Gastroesophageal sphincter (tissue), 4 donors: ENCODE measurements around the gene FAM193B. TPM values are rescaled to one million over a fixed set of nuclear protein-coding genes. Genes with fewer than 3 reads are reported as not detected.

ENCODE experiments used
- ATAC-seq: fragments of 150-250 bp; one replicate; pipeline ENCODE4 v1.9.1; 2016; ENCODE audit warnings: mild to moderate bottlenecking, moderate library complexity
- H3K27ac ChIP-seq, 4 donors: fragments of 200-600 bp; sonication (generic) in 3 of 4; 1 replicate in 3 of 4; 2 replicates in 1 of 4; pipeline ENCODE4 v1.5.1; 2016 to 2019
- H3K27me3 ChIP-seq: fragments of 200-600 bp; sonication (generic); one replicate; pipeline ENCODE4 v1.5.1; 2019
- H3K36me3 ChIP-seq, 2 donors: fragments of 200-600 bp; sonication (generic); one replicate each; pipeline ENCODE4 v1.5.1; 2019; ENCODE audit warnings: control low read depth in 1 of 2
- H3K4me1 ChIP-seq, 3 donors: fragments of 200-600 bp; sonication (generic); 1 replicate in 2 of 3; 2 replicates in 1 of 3; pipeline ENCODE4 v1.5.1; 2016 to 2019; ENCODE audit warnings: control low read depth in 2 of 3
- H3K4me3 ChIP-seq, 2 donors: fragments of 200-600 bp; sonication (generic); one replicate each; pipeline ENCODE4 v1.5.1; 2019; ENCODE audit warnings: mild to moderate bottlenecking in 1 of 2, moderate library complexity in 1 of 2
- H3K9me3 ChIP-seq, 3 donors: fragments of 200-600 bp; sonication (generic); one replicate each; pipeline ENCODE4 v1.5.1; 2017 to 2019; ENCODE audit warnings: control low read depth in 2 of 3
- CTCF ChIP-seq, 4 experiments: fragments of 200-600 bp in 2 of 4; fragments of 450-650 bp in 2 of 4; sonication (generic) in 1 of 4; IDR thresholded peaks; one replicate each; pipeline ENCODE4 v1.5.1; 2017 to 2019; ENCODE audit warnings: antibody characterized with exemption in 4 of 4, mild to moderate bottlenecking in 2 of 4, moderate library complexity in 2 of 4
- EP300 ChIP-seq: sonication (generic); formaldehyde crosslinking; IDR thresholded peaks from one replicate; pipeline ENCODE4 v1.6.1; 2017; ENCODE audit warnings: antibody characterized with exemption, mild to moderate bottlenecking
- POLR2A ChIP-seq, 2 donors: fragments of 450-650 bp; IDR thresholded peaks; one replicate each; pipeline ENCODE4 v1.6.1; 2017; ENCODE audit warnings: antibody characterized with exemption in 2 of 2, mild to moderate bottlenecking in 2 of 2, moderate library complexity in 1 of 2
- POLR2AphosphoS5 ChIP-seq: sonication (generic); formaldehyde crosslinking; IDR thresholded peaks from one replicate; pipeline ENCODE4 v1.6.1; 2017; ENCODE audit warnings: antibody characterized with exemption
- WGBS, 2 donors: methylation state at CpG; one replicate each; pipeline ENCODE4 v1.1.5; 2018; ENCODE audit warnings: low coverage in 1 of 2; 5-methylcytosine and 5-hydroxymethylcytosine counted together
- total RNA-seq, 4 donors: library from RNA; depleted of rRNA; stranded (reverse); fragments of >200 nt; gene quantifications; one replicate each; pipeline ENCODE4 v1.1.0, GENCODE V29; 2016

FAM193B gene
- total RNA-seq, 4 donors from 2014 or later: 29.7 to 90.3 (median 44.5) TPM

DNA sequence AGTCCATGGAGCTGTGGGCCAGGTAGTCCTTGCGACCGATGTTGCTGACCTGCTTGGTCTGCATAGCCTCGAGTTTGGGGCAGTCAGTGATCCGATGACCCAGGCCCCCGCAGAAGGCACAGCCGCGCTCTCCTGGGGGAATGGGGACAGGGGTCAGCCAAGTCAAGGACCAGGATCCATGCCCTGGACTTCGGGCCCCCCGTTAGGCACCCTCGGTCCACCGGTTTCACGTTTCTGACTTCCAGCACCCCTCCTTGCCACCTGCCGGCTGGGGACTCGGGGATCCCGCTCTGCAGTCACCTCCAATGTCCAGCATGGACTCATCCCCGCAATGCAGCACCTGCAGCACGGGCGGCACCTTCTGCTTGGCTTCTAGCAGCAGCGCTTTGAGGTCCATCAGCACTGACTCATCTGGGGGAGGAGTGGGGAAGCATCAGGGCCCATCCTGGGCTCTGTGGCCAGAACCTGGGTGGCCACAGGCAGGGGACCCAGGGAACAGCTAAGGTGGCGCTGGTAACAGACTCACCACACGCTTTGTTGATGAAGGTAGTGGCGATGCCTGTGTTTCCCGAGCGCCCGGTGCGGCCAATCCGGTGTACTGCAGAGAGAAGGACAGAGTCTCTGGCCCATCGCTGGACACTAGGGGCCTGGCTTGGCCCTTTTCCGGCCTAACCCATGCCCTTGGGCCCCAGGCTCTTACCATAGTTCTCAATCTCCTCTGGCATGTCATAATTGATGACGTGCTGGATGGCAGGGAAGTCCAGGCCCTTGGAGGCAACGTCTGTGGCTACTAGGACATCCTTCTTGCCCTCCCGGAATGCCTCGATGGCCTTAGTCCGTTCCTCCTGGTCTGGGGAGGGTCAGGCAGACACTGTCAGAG, 42.3 kb downstream of the FAM193B start:
- Histone ChIP-seq H3K36me3 (peaks cover 0 to 61% of the 10 kb centered on the region in 2 donors), H3K27ac (no peak overlapping the region), H3K4me3 (no peak overlapping the region), H3K27me3 (no peaks in the 10 kb centered on the region), H3K4me1 (peaks cover 0 to 26% (median 11%) of the 10 kb centered on the region in 3 donors), H3K9me3 (no peaks in the 10 kb centered on the region)
- 80 to 90% methylated on average over 1 to 10 of the region's 34 CpGs for WGBS, 2 donors
- no peak for TF ChIP-seq EP300
- no peak for TF ChIP-seq CTCF (IDR thresholded peaks at IDR 0.05)
- no peak for TF ChIP-seq POLR2A (IDR thresholded peaks at IDR 0.05)
- TF ChIP-seq POLR2AphosphoS5: no peak
- ATAC-seq: no peak

- TF ChIP-seq POLR2A (IDR thresholded peaks at IDR 0.05) (no peak), EP300 (no peak), POLR2AphosphoS5 (no peak), CTCF (IDR thresholded peaks at IDR 0.05) (no peak)
- no peak overlapping the region for H3K4me3 ChIP-seq
- no peak for ATAC-seq
- H3K9me3 ChIP-seq: no peaks in the 10 kb centered on the region
- H3K27ac ChIP-seq: no peak overlapping the region
- WGBS, 2 donors: 90 to 100% methylated on average over 2 of the region's 5 CpGs
- no peaks in the 10 kb centered on the region for H3K27me3 ChIP-seq
- H3K36me3 ChIP-seq: peaks cover 0 to 61% of the 10 kb centered on the region in 2 donors
- peaks cover 0 to 22% (median 9%) of the 10 kb centered on the region in 3 donors for H3K4me1 ChIP-seq
Observed at GRCh38 chr5:177511181-177511580, 43.2 kb downstream of the FAM193B start.

DNA sequence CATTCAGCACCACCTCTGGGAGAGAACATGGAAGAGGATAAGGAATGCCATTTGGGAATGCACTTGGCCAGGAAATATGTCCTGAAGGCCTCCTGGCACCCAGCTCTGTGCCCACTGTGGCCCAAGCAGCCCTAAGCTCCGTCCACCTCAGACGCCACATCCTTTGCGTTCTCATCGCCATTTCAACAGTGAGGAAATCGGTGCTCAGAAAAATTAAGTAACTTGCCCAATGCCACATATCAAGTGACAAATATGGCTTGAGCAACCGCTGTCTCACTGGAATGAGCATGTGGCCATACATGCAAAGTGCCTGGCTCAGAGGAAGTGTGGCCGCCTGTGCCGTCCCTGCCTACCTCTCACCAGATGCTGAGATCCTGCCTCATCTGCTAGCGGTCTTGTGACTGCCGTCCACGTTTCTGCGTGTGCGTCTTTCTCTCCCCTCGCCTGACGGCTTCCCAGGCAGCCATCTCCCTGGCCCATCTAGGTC, 43.8 kb downstream of the FAM193B start:
- H3K27ac ChIP-seq: no peak overlapping the region
- WGBS, 2 donors: 83 to 92% methylated on average over 6 to 11 of the region's 15 CpGs

DNA sequence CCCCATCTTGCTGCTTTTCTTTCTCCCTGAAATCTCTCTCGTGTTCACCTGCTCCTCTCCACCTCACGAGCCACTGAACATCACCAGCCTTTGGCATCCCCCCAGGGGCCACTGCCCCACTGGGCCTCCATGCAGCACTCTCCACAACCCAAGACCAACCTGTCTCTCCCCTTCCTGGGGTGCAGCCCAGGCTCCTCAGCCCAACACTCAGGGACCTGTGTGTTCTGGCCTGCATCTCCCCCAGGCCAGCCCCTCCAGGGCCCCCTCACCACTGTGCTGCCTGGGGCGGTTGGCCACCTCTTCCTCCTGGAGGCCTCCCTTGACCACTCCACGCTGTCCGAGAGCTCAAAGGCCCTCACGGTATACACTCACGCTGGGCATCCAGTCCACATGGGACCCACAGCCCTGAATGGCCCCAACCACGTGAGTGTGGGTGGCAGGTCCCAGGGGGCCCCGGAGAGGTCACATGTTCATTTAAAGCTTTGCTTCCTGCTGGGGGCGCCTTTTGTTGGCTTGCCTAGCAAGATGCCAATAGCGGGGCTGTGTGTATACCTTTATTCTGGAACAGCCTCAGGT, 44.3 kb downstream of the FAM193B start:
- no peak for ATAC-seq
- Histone ChIP-seq H3K4me1 (peaks cover 0 to 11% (median 0%) of the 10 kb centered on the region in 3 donors), H3K4me3 (peak overlapping the region in 1 of 2 donors; percentile 39)

More for the DNA sequence above, 43.8 kb downstream of the FAM193B start:
- TF ChIP-seq POLR2AphosphoS5: no peak
- TF ChIP-seq POLR2A (IDR thresholded peaks at IDR 0.05): no peak
- peaks cover 0 to 17% (median 3%) of the 10 kb centered on the region in 3 donors for H3K4me1 ChIP-seq
- no peaks in the 10 kb centered on the region for H3K9me3 ChIP-seq
- ATAC-seq: no peak
- no peaks in the 10 kb centered on the region for H3K27me3 ChIP-seq
- no peak overlapping the region for H3K4me3 ChIP-seq
- H3K36me3 ChIP-seq: peaks cover 0 to 57% of the 10 kb centered on the region in 2 donors

More for the DNA sequence above, 44.3 kb downstream of the FAM193B start:
- no peaks in the 10 kb centered on the region for H3K27me3 ChIP-seq
- no peak for TF ChIP-seq POLR2AphosphoS5
- no peak for TF ChIP-seq CTCF (IDR thresholded peaks at IDR 0.05)
- no peak for TF ChIP-seq EP300
- TF ChIP-seq POLR2A (IDR thresholded peaks at IDR 0.05): no peak
- peaks cover 0 to 52% of the 10 kb centered on the region in 2 donors for H3K36me3 ChIP-seq
- 57 to 58% methylated on average over 2 to 3 of the region's 11 CpGs for WGBS, 2 donors
- H3K27ac ChIP-seq: peak overlapping the region in 2 of 4 donors; percentile 45 to 56
- H3K9me3 ChIP-seq: no peaks in the 10 kb centered on the region
